Vagina (tissue), 2 donors: ENCODE measurements around the gene C9orf50. TPM values are rescaled to one million over a fixed set of nuclear protein-coding genes. Genes with fewer than 3 reads are reported as not detected.

Experiments used
- DNase-seq, 2 donors: peaks; one replicate each; pipeline ENCODE4 v3.0.0-alpha.2; 2017; ENCODE audit errors: extremely low spot score in 2 of 2
- H3K27ac ChIP-seq: fragments of 200-600 bp; sonication (generic); one replicate; pipeline ENCODE4 v1.5.1; 2019
- H3K27me3 ChIP-seq: fragments of 200-600 bp; sonication (generic); one replicate; pipeline ENCODE4 v1.5.1; 2019
- H3K36me3 ChIP-seq, 2 donors: fragments of 200-600 bp; sonication (generic); one replicate each; pipeline ENCODE4 v1.5.1; 2017 to 2019
- H3K4me1 ChIP-seq: fragments of 200-600 bp; sonication (generic); one replicate; pipeline ENCODE4 v1.5.1; 2019
- H3K4me3 ChIP-seq, 2 donors: fragments of 200-600 bp; sonication (generic); 1 replicate in 1 of 2; 2 replicates in 1 of 2; pipeline ENCODE4 v1.5.1; 2016 to 2019
- H3K9me3 ChIP-seq: fragments of 200-600 bp; sonication (generic); one replicate; pipeline ENCODE4 v1.5.1; 2019
- POLR2A ChIP-seq, 2 donors: fragments of 450-650 bp; IDR thresholded peaks; one replicate each; pipeline ENCODE4 v1.6.1; 2017; ENCODE audit warnings: antibody characterized with exemption in 2 of 2, mild to moderate bottlenecking in 2 of 2, moderate library complexity in 2 of 2
- POLR2AphosphoS5 ChIP-seq, 2 donors: sonication (generic); formaldehyde crosslinking; IDR thresholded peaks; one replicate each; pipeline ENCODE4 v1.9.0; 2017; ENCODE audit warnings: antibody characterized with exemption in 2 of 2, mild to moderate bottlenecking in 2 of 2, low read depth in 1 of 2; ENCODE audit not compliant: insufficient read depth in 1 of 2
- intact Hi-C: fragments of 100-400 bp; cut with DNase I; formaldehyde crosslinking; loops from one replicate; pipeline ENCODE4 v1.15.1; 2023
- total RNA-seq: library from RNA; depleted of rRNA; stranded (reverse); fragments of >200 nt; gene quantifications from one replicate; pipeline ENCODE4 v1.2.3, GENCODE V29; 2016
- TF ChIP-seq, protein P1 (sequence below), 3 experiments: fragments of 450-650 bp in 2 of 3; fragments of 200-600 bp in 1 of 3; sonication (generic) in 1 of 3; IDR thresholded peaks; one replicate each; pipeline ENCODE4 v1.5.1; 2017 to 2019; ENCODE audit warnings: antibody characterized with exemption in 3 of 3, mild to moderate bottlenecking in 2 of 3, moderate library complexity in 2 of 3

C9orf50 gene
- total RNA-seq, 1 donor from 2014 or later: not detected

DNA sequence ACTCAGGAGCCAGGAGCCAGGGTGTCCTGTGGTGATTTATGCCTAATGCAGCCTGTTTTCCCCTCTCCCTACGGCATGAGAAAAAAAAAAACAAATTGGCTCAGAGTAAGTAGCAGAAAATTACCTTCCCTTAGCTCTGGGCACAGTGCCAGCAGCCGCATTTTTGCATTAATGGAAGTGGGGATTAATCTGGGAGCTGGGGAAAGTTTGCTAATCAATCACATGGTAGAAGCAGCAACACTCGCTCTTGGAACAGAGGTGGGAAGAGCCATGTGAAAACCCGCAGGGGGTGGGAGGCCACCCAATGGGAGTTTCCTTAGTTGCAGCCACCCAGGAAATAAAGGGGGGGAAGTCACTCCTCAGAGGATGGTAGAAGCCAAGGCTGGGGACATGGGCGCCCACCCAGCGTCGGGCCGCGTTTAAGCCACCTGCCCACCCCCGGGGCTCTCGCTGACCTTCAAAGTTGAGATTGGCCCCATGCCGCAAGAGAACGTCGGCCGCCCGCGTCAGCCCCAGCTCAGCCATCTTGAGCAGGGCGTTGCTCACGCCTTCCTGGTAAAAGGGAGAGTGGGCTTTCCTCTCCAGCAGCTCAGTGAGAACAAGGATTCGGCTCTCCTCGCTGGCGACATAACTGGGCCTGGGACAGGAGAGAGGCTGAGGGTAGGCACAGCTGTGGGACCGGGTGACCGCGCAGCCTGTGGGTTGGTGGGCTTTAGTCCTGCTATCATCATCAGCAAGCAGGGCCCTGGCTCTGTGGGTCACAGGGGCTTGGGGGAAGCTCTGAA is 19.4 kb upstream of the C9orf50 start:
- TF ChIP-seq POLR2A (IDR thresholded peaks at IDR 0.05) (no peak), POLR2AphosphoS5 (IDR thresholded peaks at IDR 0.05; ENCODE audit: insufficient read depth in 1 of 2, low read depth in 1 of 2) (peak in 1 of 2 donors; percentile 5)
- TF ChIP-seq, protein P1, sequence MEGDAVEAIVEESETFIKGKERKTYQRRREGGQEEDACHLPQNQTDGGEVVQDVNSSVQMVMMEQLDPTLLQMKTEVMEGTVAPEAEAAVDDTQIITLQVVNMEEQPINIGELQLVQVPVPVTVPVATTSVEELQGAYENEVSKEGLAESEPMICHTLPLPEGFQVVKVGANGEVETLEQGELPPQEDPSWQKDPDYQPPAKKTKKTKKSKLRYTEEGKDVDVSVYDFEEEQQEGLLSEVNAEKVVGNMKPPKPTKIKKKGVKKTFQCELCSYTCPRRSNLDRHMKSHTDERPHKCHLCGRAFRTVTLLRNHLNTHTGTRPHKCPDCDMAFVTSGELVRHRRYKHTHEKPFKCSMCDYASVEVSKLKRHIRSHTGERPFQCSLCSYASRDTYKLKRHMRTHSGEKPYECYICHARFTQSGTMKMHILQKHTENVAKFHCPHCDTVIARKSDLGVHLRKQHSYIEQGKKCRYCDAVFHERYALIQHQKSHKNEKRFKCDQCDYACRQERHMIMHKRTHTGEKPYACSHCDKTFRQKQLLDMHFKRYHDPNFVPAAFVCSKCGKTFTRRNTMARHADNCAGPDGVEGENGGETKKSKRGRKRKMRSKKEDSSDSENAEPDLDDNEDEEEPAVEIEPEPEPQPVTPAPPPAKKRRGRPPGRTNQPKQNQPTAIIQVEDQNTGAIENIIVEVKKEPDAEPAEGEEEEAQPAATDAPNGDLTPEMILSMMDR (IDR thresholded peaks at IDR 0.05): no peak
- H3K27me3 ChIP-seq: no peaks in the 10 kb centered on the region
- no peak for DNase-seq
- H3K9me3 ChIP-seq: no peaks in the 10 kb centered on the region
- H3K4me1 ChIP-seq: peaks cover 40% of the 10 kb centered on the region
- peak overlapping the region; percentile 2 for H3K27ac ChIP-seq
- H3K4me3 ChIP-seq: peak overlapping the region; percentile 82 to 88
- intact Hi-C loops: loop anchor here (5.0 kb wide), 1 partner anchor 137 kb away; no protein-coding TSS in a partner anchor
- H3K36me3 ChIP-seq: peaks cover 0 to 36% of the 10 kb centered on the region in 2 donors

DNA sequence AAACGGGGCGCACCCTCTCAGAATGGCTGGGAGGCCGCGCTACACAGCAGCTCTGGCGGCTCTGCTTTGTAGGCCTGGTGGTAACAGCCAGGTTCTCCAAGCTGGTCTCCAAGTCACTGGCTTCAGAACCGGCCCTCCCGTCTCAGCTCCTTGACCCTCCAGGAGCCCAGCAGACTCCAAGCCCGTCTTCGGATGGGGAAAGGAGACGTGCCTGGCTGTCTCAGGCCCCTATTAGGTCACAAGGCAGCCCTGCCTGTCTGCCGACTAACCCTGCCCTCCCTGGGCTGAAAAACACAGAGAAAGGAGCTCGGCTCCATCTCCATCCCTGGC is 18.8 kb upstream of the C9orf50 start:
- Histone ChIP-seq H3K9me3 (no peaks in the 10 kb centered on the region), H3K4me3 (no peak overlapping the region), H3K4me1 (peaks cover 40% of the 10 kb centered on the region), H3K27me3 (no peaks in the 10 kb centered on the region), H3K27ac (no peak overlapping the region), H3K36me3 (peaks cover 0 to 42% of the 10 kb centered on the region in 2 donors)
- intact Hi-C loops: loop anchor here (5.0 kb wide), 1 partner anchor 138 kb away; no protein-coding TSS in a partner anchor
- no peak for DNase-seq
- TF ChIP-seq, protein P1 (IDR thresholded peaks at IDR 0.05): no peak
- TF ChIP-seq POLR2A (IDR thresholded peaks at IDR 0.05) (no peak), POLR2AphosphoS5 (IDR thresholded peaks at IDR 0.05; ENCODE audit: insufficient read depth in 1 of 2, low read depth in 1 of 2) (no peak)

DNA sequence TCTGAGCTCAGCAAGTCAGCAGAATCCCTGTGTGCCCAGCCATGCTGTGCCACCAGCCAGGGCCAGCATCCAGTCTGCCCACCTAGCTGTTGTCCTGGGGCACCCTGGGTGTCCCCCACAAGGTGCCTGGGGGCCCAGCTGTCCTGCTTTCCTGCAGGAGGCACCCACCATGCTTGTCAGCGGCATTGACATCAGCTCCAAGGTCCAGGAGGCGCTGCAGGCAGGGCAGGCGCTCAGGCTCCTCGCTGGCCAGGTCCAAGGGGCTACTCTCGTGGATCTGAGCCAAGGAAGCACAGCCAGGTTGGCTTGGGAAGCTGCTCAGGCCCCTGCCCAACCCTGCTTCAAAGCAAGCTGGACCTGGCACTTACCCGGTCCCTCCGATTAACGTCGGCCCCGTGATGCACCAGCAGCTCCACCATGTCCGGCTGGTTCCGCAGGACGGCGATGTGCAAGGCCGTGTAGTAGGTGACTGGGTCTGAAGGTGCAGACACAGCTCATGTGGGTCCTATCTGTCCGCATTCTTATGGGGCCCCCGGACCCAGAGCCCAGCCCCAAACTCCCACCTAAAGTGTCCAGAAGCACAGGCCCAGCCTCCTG is 18.2 kb upstream of the C9orf50 start:
- no peak overlapping the region for H3K27ac ChIP-seq
- H3K36me3 ChIP-seq: peaks cover 0 to 48% of the 10 kb centered on the region in 2 donors
- H3K4me3 ChIP-seq: no peak overlapping the region
- TF ChIP-seq POLR2A (IDR thresholded peaks at IDR 0.05) (no peak), POLR2AphosphoS5 (IDR thresholded peaks at IDR 0.05; ENCODE audit: insufficient read depth in 1 of 2, low read depth in 1 of 2) (no peak)
- TF ChIP-seq, protein P1 (IDR thresholded peaks at IDR 0.05): no peak
- DNase-seq: no peak
- peaks cover 39% of the 10 kb centered on the region for H3K4me1 ChIP-seq
- no peaks in the 10 kb centered on the region for H3K27me3 ChIP-seq
- H3K9me3 ChIP-seq: no peaks in the 10 kb centered on the region
- intact Hi-C loops: no loop called here

DNA sequence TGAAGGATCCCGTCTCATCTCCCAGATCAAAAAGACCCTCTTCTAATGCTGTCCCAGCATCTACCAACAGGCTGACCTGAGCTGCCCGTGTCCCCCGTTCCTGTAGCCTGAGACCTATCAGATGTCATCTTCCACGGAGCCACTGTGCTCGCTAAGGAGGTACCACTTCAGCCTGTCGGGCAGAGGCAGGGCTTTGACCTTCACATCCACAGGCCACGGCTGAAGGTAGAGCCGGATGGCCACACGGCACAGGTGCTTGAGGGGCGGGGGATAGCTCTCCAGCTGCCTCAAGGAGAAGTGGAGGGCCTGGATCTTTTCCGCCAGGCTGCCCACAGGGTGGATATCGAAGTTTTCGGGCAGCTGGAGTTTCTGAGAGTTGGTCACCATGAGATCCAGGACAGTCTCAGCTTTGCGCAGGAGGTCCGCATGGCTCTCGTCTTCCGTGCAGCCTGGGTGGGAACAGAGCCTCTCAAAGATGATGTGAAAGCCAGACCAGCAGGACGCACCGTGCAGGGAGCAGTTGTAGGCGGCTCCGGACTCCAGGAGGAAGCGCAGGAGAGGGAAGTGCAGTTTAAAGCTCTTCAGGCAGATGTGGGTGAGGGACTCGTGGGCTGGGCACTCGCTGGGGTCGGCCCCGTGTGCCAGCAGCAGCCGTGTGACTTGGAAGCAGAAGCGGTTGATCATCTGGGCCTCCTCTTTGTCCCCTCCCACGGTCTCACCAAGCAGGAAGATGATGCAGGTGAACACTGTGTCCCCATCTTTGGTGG is 17.0 kb upstream of the C9orf50 start:
- Histone ChIP-seq H3K4me1 (peaks cover 32% of the 10 kb centered on the region), H3K4me3 (no peak overlapping the region), H3K9me3 (no peaks in the 10 kb centered on the region), H3K27ac (no peak overlapping the region), H3K27me3 (no peaks in the 10 kb centered on the region), H3K36me3 (peaks cover 3 to 60% of the 10 kb centered on the region in 2 donors)
- intact Hi-C loops: no loop called here
- no peak for DNase-seq
- TF ChIP-seq, protein P1 (IDR thresholded peaks at IDR 0.05): no peak
- TF ChIP-seq POLR2AphosphoS5 (IDR thresholded peaks at IDR 0.05; ENCODE audit: insufficient read depth in 1 of 2, low read depth in 1 of 2) (no peak), POLR2A (IDR thresholded peaks at IDR 0.05) (no peak)
